Thoracic aorta (tissue), 2 donors: ENCODE data around the gene SHE. TPM values are rescaled to one million over a fixed set of nuclear protein-coding genes. Genes with fewer than 3 reads are reported as not detected.

Experiments used
- ATAC-seq: fragments of 150-250 bp; one replicate; pipeline ENCODE4 v1.8.0; 2017; ENCODE audit warnings: low read depth; ENCODE audit not compliant: insufficient number of reproducible peaks, low FRiP score
- DNase-seq: peaks from one replicate; pipeline ENCODE4 v3.0.0-alpha.2; 2020; ENCODE audit warnings: low spot score
- H3K27ac ChIP-seq, 2 donors: fragments of 200-600 bp; sonication (generic); 1 replicate in 1 of 2; 2 replicates in 1 of 2; pipeline ENCODE4 v1.5.1; 2016; ENCODE audit warnings: mild to moderate bottlenecking in 2 of 2, moderate library complexity in 2 of 2
- H3K27me3 ChIP-seq: fragments of 200-600 bp; sonication (generic); replicated peaks from 2 replicates; pipeline ENCODE4 v1.6.0; 2016; ENCODE audit warnings: mild to moderate bottlenecking; ENCODE audit not compliant: insufficient read depth
- H3K36me3 ChIP-seq: fragments of 200-600 bp; sonication (generic); one replicate; pipeline ENCODE4 v1.5.1; 2016
- H3K4me1 ChIP-seq, 2 donors: fragments of 200-600 bp; sonication (generic); 1 replicate in 1 of 2; 2 replicates in 1 of 2; pipeline versions ENCODE4 v1.5.1 to v1.6.0; 2016; ENCODE audit warnings: low read depth in 2 of 2, mild to moderate bottlenecking in 1 of 2; ENCODE audit not compliant: control insufficient read depth in 1 of 2
- H3K4me3 ChIP-seq: fragments of 200-600 bp; sonication (generic); 2 replicates; pipeline ENCODE4 v1.5.1; 2016; ENCODE audit warnings: mild to moderate bottlenecking
- H3K9me3 ChIP-seq: fragments of 200-600 bp; sonication (generic); 2 replicates; pipeline ENCODE4 v1.5.1; 2016
- CTCF ChIP-seq: fragments of 200-600 bp; sonication (generic); IDR thresholded peaks from one replicate; pipeline ENCODE4 v1.5.1; 2019; ENCODE audit warnings: antibody characterized with exemption
- total RNA-seq, 2 donors: library from RNA; depleted of rRNA; stranded (reverse); fragments of >200 nt; gene quantifications; one replicate each; pipeline versions ENCODE4 v1.1.0 to v1.2.3, GENCODE V29; 2016

Gene SHE
- total RNA-seq, 2 donors from 2014 or later: 6.1 to 15.2 TPM

DNA sequence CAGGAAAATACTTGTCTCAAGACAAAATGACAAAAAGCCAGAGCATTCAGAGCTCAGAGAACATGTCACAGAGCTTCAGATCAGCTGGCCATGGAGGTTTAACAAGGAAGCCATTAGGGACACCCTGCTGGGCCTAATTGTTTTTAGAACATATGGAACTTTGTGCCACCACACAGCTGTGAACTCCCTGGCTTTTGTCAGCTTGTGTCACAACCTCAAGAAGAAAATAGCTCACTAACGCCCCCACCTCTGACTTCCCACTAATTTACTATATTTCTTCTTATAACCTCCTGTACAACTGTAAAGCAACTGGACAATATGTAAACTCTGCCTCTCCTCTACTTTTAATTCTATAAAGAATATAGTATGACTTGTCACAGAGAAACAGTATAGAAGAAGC is 21.2 kb downstream of the SHE start:
- H3K27ac ChIP-seq: no peak overlapping the region
- ATAC-seq: no peak
- no peak for DNase-seq
- no peak overlapping the region for H3K4me3 ChIP-seq
- H3K27me3 ChIP-seq: no peaks in the 10 kb centered on the region
- H3K9me3 ChIP-seq: no peaks in the 10 kb centered on the region
- no peak for TF ChIP-seq CTCF
- H3K4me1 ChIP-seq: no peaks in the 10 kb centered on the region
- H3K36me3 ChIP-seq: no peaks in the 10 kb centered on the region

DNA sequence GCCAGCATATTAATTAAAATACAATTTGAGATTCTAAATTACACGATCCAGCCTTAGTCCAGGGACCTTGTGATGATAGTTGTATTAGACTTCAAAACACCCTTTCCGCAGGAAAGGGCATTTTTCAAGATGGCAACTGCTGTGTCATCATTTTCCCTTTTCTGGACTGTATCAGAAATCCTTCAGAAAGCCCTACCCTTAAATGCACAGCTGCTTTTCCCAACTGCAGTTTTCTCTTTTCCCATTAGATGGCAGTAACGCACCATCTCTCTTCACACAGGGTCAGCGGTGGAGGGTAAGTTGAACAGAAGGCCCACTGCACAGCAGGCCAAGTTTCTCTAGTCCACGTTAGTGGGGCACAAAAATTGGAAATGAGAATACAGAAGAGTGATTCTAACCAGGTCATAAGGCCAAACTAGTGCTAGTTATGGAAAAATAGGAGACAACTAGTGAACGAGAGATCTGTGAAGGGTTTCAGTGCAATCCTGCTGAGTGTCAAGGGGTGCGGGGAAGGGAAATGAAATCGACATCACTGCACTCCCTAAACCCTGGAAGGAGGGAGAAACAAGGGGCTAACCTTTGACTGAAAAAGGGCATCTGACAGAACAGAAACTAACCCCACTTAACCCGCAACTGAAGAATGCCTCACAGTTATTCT is 22.3 kb downstream of the SHE start:
- Histone ChIP-seq H3K9me3 (no peaks in the 10 kb centered on the region), H3K27me3 (no peaks in the 10 kb centered on the region), H3K27ac (no peak overlapping the region), H3K4me1 (no peaks in the 10 kb centered on the region), H3K36me3 (no peaks in the 10 kb centered on the region), H3K4me3 (no peak overlapping the region)
- ATAC-seq (peak; percentile 83), DNase-seq (no peak)
- TF ChIP-seq CTCF: peak; percentile 84

DNA sequence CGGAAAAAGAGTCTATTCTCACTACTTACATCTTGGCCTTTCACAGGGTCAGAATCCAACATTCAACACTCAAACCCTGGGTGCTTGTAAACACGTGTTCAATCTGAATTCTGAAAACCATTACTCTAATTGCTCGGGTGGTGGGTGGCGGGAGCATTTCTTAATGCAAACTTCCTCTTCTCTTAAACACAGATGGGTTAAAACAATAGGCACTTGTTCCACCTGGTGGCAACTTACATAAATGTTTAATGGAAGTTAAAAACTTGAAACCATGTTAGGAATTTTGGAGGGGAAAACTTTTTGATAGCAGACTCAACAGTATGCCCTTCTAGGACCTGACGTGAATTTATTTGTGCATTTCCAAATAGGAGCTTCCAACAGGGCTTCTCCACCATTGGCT is 23.6 kb downstream of the SHE start:
- H3K36me3 ChIP-seq: no peaks in the 10 kb centered on the region
- TF ChIP-seq CTCF: no peak
- H3K27me3 ChIP-seq: no peaks in the 10 kb centered on the region
- ATAC-seq (no peak), DNase-seq (no peak)
- H3K4me3 ChIP-seq: no peak overlapping the region
- no peaks in the 10 kb centered on the region for H3K9me3 ChIP-seq
- H3K4me1 ChIP-seq: no peaks in the 10 kb centered on the region
- no peak overlapping the region for H3K27ac ChIP-seq

DNA sequence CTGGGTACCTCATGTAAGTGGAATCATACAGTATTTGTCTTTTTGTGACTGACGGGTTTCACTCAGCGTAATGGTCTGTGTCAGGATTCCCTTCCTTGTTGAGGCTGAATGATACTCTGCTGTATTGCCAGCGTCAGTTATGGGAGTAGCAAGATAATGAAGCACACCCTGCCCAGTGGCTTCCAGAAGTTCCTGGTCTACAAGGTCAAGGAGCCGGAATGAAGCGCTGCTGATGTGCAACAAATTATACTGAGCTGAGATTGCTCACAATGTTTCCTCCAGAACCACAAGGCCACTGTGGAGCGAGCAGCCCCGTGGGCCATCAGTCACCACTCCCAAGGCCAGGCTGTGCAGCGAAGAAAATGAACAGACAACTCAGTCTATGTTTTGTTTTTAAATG is 24.2 kb downstream of the SHE start:
- H3K4me1 ChIP-seq: no peaks in the 10 kb centered on the region
- no peaks in the 10 kb centered on the region for H3K36me3 ChIP-seq
- H3K27ac ChIP-seq: no peak overlapping the region
- no peak for DNase-seq
- H3K4me3 ChIP-seq: no peak overlapping the region
- ATAC-seq: no peak
- no peak for TF ChIP-seq CTCF
- H3K27me3 ChIP-seq: no peaks in the 10 kb centered on the region
- H3K9me3 ChIP-seq: no peaks in the 10 kb centered on the region

- DNase-seq: no peak
- no peak overlapping the region for H3K27ac ChIP-seq
These were observed 25.4 kb downstream of the SHE start for GRCh38 chr1:154476791-154477190.

More at GRCh38 chr1:154476791-154477190, 25.4 kb downstream of the SHE start:
- no peaks in the 10 kb centered on the region for H3K4me1 ChIP-seq
- H3K9me3 ChIP-seq: no peaks in the 10 kb centered on the region
- H3K27me3 ChIP-seq: no peaks in the 10 kb centered on the region
- no peak for TF ChIP-seq CTCF
- no peak for ATAC-seq
- H3K4me3 ChIP-seq: no peak overlapping the region
- H3K36me3 ChIP-seq: no peaks in the 10 kb centered on the region
